ENCODE data around the gene SLC6A9. TPM values are rescaled to one million over a fixed set of nuclear protein-coding genes. Genes with fewer than 3 reads are reported as not detected.

SLC6A9 gene
- total RNA-seq, 1 experiment from 2014 or later = 30.1 TPM

GRCh38 chr1:44012404-44012803 lies 18.9 kb downstream of the SLC6A9 start:
- Histone ChIP-seq H3K56ac (ENCODE audit: insufficient read length, low read depth, low read length) (no peak overlapping the region), H4K5ac (ENCODE audit: insufficient read length, low read depth, low read length) (no peak overlapping the region), H3K4ac (ENCODE audit: low read depth, low read length) (no peak overlapping the region), H3K4me2 (ENCODE audit: insufficient read depth, insufficient read length, low read length) (no peak overlapping the region), H3K18ac (ENCODE audit: insufficient read length, low read depth, low read length) (no peak overlapping the region), H3T11ph (ENCODE audit: low read length) (no peak overlapping the region), H3K79me2 (ENCODE audit: insufficient read depth, low read length) (no peaks in the 10 kb centered on the region), H2BK5ac (ENCODE audit: insufficient read length, low read length) (no peak overlapping the region), H2AFZ (ENCODE audit: low read length) (no peak overlapping the region), H3K9ac (ENCODE audit: extremely low read depth, insufficient read length, low read length) (no peak overlapping the region), H3K27ac (ENCODE audit: insufficient read length, low read depth, low read length) (no peak overlapping the region), H4K91ac (ENCODE audit: insufficient read length, low read depth, low read length) (no peak overlapping the region), H3K14ac (ENCODE audit: insufficient read depth, low read length) (no peak overlapping the region), H3K9me3 (ENCODE audit: control insufficient read depth, low read depth, low read length) (no peaks in the 10 kb centered on the region), H3K4me1 (ENCODE audit: insufficient read depth, low read length) (peaks cover 3% of the 10 kb centered on the region; the same call in 1 of the 2 replicates), H2AK5ac (ENCODE audit: insufficient read length, low read length) (no peak overlapping the region), H3K23me2 (ENCODE audit: insufficient read length, low read depth, low read length, poor library complexity, severe bottlenecking) (no peaks in the 10 kb centered on the region), H2BK120ac (ENCODE audit: low read depth, low read length, poor library complexity, severe bottlenecking) (no peak overlapping the region), H2BK20ac (ENCODE audit: low read depth, low read length, poor library complexity, severe bottlenecking) (no peak overlapping the region), H3K23ac (ENCODE audit: insufficient read length, low read depth, low read length) (no peak overlapping the region), H2BK12ac (ENCODE audit: insufficient read length, low read depth, low read length) (no peak overlapping the region), H3K79me1 (ENCODE audit: insufficient read depth, low read depth, low read length, poor library complexity, severe bottlenecking) (no peaks in the 10 kb centered on the region), H4K8ac (replicated peaks; ENCODE audit: insufficient read length, low read depth, low read length) (no peak overlapping the region), H2BK15ac (ENCODE audit: low read depth, low read length) (no peak overlapping the region), H4K20me1 (ENCODE audit: control insufficient read depth, insufficient read depth, insufficient read length) (no peaks in the 10 kb centered on the region), H3K27me3 (ENCODE audit: insufficient read depth, low read length) (no peaks in the 10 kb centered on the region)
- WGBS (ENCODE audit: extremely low coverage, insufficient read length, low lambda C conversion rate) = no CpG with 5 or more reads among the region's 2 CpGs
- TF ChIP-seq CTCF (conservative IDR thresholded peaks at IDR 0.05) = no peak
- DNase-seq = no peak
- Mint-ChIP-seq H3K4me1 (peaks cover 15 to 31% of the 10 kb centered on the region in 2 experiments), H3K27ac (peak overlapping the region in 1 of 3 experiments; percentile 28; a peak in 1 of 7 replicates), H3K36me3 (ENCODE audit: insufficient read depth in 1 of 3, low read depth in 3 of 3) (peaks cover 8 to 16% (median 12%) of the 10 kb centered on the region in 3 experiments; a peak in 6 of 7 replicates), H3K9me3 (no peaks in the 10 kb centered on the region), H3K27me3 (ENCODE audit: low read depth) (no peaks in the 10 kb centered on the region; the same call in 1 of the 2 replicates), H3K4me3 (no peak overlapping the region)

Measured in H9 (cell line).